ENCODE results near the gene RFC4. TPM values are rescaled to one million over a fixed set of nuclear protein-coding genes. Genes with fewer than 3 reads are reported as not detected.

The RFC4 gene
- total and polyA plus RNA-seq, 2 of the 13 experiments (the other 11 are each of a cell fraction or from before 2014, with no cell fraction given): 18.5 to 103 TPM

- TF ChIP-seq, protein P1, sequence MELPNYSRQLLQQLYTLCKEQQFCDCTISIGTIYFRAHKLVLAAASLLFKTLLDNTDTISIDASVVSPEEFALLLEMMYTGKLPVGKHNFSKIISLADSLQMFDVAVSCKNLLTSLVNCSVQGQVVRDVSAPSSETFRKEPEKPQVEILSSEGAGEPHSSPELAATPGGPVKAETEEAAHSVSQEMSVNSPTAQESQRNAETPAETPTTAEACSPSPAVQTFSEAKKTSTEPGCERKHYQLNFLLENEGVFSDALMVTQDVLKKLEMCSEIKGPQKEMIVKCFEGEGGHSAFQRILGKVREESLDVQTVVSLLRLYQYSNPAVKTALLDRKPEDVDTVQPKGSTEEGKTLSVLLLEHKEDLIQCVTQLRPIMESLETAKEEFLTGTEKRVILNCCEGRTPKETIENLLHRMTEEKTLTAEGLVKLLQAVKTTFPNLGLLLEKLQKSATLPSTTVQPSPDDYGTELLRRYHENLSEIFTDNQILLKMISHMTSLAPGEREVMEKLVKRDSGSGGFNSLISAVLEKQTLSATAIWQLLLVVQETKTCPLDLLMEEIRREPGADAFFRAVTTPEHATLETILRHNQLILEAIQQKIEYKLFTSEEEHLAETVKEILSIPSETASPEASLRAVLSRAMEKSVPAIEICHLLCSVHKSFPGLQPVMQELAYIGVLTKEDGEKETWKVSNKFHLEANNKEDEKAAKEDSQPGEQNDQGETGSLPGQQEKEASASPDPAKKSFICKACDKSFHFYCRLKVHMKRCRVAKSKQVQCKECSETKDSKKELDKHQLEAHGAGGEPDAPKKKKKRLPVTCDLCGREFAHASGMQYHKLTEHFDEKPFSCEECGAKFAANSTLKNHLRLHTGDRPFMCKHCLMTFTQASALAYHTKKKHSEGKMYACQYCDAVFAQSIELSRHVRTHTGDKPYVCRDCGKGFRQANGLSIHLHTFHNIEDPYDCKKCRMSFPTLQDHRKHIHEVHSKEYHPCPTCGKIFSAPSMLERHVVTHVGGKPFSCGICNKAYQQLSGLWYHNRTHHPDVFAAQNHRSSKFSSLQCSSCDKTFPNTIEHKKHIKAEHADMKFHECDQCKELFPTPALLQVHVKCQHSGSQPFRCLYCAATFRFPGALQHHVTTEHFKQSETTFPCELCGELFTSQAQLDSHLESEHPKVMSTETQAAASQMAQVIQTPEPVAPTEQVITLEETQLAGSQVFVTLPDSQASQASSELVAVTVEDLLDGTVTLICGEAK (IDR thresholded peaks at IDR 0.05): no peak
- TF ChIP-seq, protein P1 (CRISPR knock-in tag; IDR thresholded peaks at IDR 0.05): no peak
- TF ChIP-seq, protein P2, sequence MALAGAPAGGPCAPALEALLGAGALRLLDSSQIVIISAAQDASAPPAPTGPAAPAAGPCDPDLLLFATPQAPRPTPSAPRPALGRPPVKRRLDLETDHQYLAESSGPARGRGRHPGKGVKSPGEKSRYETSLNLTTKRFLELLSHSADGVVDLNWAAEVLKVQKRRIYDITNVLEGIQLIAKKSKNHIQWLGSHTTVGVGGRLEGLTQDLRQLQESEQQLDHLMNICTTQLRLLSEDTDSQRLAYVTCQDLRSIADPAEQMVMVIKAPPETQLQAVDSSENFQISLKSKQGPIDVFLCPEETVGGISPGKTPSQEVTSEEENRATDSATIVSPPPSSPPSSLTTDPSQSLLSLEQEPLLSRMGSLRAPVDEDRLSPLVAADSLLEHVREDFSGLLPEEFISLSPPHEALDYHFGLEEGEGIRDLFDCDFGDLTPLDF (CRISPR knock-in tag; IDR thresholded peaks at IDR 0.05): no peak
- TF ChIP-seq SRSF9 (IDR thresholded peaks at IDR 0.05; ENCODE audit: borderline replicate concordance, insufficient read depth, low read depth, low read length, poor library complexity, severe bottlenecking) (no peak), ZEB1 (IDR thresholded peaks at IDR 0.05; ENCODE audit: insufficient replicate concordance, low read depth) (no peak), ZNF224 (CRISPR knock-in tag; IDR thresholded peaks at IDR 0.05) (0 out of 2 replicates have a peak, but pooled peaks have one; percentile 14), CHD4 (IDR thresholded peaks at IDR 0.05; ENCODE audit: borderline replicate concordance, low read length) (no peak), ETV5 (CRISPR knock-in tag; IDR thresholded peaks at IDR 0.05; ENCODE audit: borderline replicate concordance) (0 out of 2 replicates have a peak, but pooled peaks have one; percentile 17), ZNF362 (CRISPR knock-in tag; IDR thresholded peaks at IDR 0.05; ENCODE audit: borderline replicate concordance) (no peak), NFIC (IDR thresholded peaks at IDR 0.05; ENCODE audit: low read length) (no peak), ZNF780A (CRISPR knock-in tag; IDR thresholded peaks at IDR 0.05) (no peak), MED1 (CRISPR knock-in tag; IDR thresholded peaks at IDR 0.05) (no peak)
- TF ChIP-seq, protein P3, sequence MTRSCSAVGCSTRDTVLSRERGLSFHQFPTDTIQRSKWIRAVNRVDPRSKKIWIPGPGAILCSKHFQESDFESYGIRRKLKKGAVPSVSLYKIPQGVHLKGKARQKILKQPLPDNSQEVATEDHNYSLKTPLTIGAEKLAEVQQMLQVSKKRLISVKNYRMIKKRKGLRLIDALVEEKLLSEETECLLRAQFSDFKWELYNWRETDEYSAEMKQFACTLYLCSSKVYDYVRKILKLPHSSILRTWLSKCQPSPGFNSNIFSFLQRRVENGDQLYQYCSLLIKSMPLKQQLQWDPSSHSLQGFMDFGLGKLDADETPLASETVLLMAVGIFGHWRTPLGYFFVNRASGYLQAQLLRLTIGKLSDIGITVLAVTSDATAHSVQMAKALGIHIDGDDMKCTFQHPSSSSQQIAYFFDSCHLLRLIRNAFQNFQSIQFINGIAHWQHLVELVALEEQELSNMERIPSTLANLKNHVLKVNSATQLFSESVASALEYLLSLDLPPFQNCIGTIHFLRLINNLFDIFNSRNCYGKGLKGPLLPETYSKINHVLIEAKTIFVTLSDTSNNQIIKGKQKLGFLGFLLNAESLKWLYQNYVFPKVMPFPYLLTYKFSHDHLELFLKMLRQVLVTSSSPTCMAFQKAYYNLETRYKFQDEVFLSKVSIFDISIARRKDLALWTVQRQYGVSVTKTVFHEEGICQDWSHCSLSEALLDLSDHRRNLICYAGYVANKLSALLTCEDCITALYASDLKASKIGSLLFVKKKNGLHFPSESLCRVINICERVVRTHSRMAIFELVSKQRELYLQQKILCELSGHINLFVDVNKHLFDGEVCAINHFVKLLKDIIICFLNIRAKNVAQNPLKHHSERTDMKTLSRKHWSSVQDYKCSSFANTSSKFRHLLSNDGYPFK (CRISPR knock-in tag; IDR thresholded peaks at IDR 0.05; ENCODE audit: borderline replicate concordance): no peak
Measured at GRCh38 chr3:186783731-186784515, 22.4 kb downstream of the RFC4 start (continued).

All from HepG2 (cell line).